GM19351 (cell line): Measurements from ENCODE around the gene IGFBP4.

Source experiments
- ATAC-seq: cut with Tn5 transposase; IDR thresholded peaks from one replicate; pipeline ENCODE4 v1.9.1; 2021; ENCODE audit warnings: mild to moderate bottlenecking, moderate library complexity; ENCODE audit not compliant: unreplicated experiment

Gene IGFBP4

GRCh38 chr17:40453881-40454612 is 10.8 kb downstream of the IGFBP4 start:
- ATAC-seq, result no peak

GRCh38 chr17:40454613-40454995 is 11.4 kb downstream of the IGFBP4 start:
- no peak for ATAC-seq

GRCh38 chr17:40456396-40456951 is 13.2 kb downstream of the IGFBP4 start:
- ATAC-seq, result no peak

GRCh38 chr17:40457369-40457768 is 14.1 kb downstream of the IGFBP4 start:
- no peak for ATAC-seq

GRCh38 chr17:40457964-40458791 is 14.9 kb downstream of the IGFBP4 start:
- no peak for ATAC-seq

- no peak for ATAC-seq
Observed at GRCh38 chr17:40458851-40459482, 15.7 kb downstream of the IGFBP4 start.

GRCh38 chr17:40459636-40460603 is 16.7 kb downstream of the IGFBP4 start:
- ATAC-seq, result no peak

GRCh38 chr17:40460604-40460967 is 17.3 kb downstream of the IGFBP4 start:
- no peak for ATAC-seq

GRCh38 chr17:40460968-40461731 is 17.9 kb downstream of the IGFBP4 start:
- no peak for ATAC-seq

- ATAC-seq, result no peak
Observed at GRCh38 chr17:40461732-40462342, 18.6 kb downstream of the IGFBP4 start.

GRCh38 chr17:40462343-40463121 is 19.3 kb downstream of the IGFBP4 start:
- ATAC-seq, result no peak

GRCh38 chr17:40463122-40463550 is 19.9 kb downstream of the IGFBP4 start:
- ATAC-seq, result no peak

GRCh38 chr17:40464392-40464855 is 21.2 kb downstream of the IGFBP4 start:
- ATAC-seq, result no peak

GRCh38 chr17:40466298-40466971 is 23.2 kb downstream of the IGFBP4 start:
- ATAC-seq, result no peak

GRCh38 chr17:40467281-40467867 is 24.1 kb downstream of the IGFBP4 start:
- ATAC-seq, result no peak

- no peak for ATAC-seq
Observed at GRCh38 chr17:40468560-40468959, 25.3 kb downstream of the IGFBP4 start.
